Measurements from ENCODE around the gene ATXN7L3.

The ATXN7L3 gene

DNA sequence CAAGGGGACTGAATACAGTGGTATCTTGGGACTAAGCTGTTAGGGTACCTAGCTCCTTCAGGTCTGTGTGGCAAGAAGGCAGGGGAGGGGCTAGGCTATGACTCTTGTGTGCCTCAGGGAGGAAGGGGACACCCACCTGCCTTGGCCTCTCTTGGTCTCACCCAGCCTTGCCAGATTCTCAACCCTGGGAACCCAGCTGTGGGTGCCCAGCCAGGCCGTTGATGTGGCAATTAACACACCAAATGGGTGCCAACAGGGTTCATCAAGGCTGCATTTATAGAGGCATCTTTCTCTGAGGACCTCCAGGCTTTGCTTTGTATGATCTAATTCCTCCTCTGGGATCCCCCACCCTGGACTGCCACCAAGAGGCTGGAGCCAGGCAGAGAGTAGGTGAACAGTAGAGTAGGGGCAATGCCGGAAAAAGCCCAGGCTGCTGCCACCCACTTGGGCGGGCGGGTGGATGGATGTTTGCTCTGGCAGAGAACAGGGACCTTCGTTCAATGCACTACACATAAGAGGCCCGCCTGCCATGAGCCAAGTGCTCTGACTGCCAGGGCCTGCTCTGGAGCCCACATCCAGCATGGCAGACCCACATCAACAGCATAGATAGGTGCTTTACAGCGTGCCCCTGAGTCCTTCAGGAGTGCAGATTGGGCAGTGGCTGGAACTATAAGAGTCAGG is 32.4 kb downstream of the ATXN7L3 start:
- H3K36me3 ChIP-seq (ENCODE audit: insufficient read depth, low read length): no peaks in the 10 kb centered on the region
- no peak overlapping the region for H3K4me3 ChIP-seq (ENCODE audit: low read depth, low read length, poor library complexity, severe bottlenecking)
- no peaks in the 10 kb centered on the region for H3K9me2 ChIP-seq (ENCODE audit: low read depth, low read length)
- no peaks in the 10 kb centered on the region for H3K79me2 ChIP-seq (ENCODE audit: insufficient read depth, low read length)
- no peak overlapping the region for H3K27ac ChIP-seq (ENCODE audit: low read depth, low read length, poor library complexity, severe bottlenecking)
- H3K4me2 ChIP-seq (ENCODE audit: low read length): no peak overlapping the region
- H3K9me3 ChIP-seq (ENCODE audit: low read length): no peaks in the 10 kb centered on the region
- H3K27me3 ChIP-seq (ENCODE audit: insufficient read depth, low read length): no peaks in the 10 kb centered on the region
- peaks cover 12% of the 10 kb centered on the region for H3K4me1 ChIP-seq (ENCODE audit: insufficient read depth, low read length, severe bottlenecking)
- TF ChIP-seq, protein P1, sequence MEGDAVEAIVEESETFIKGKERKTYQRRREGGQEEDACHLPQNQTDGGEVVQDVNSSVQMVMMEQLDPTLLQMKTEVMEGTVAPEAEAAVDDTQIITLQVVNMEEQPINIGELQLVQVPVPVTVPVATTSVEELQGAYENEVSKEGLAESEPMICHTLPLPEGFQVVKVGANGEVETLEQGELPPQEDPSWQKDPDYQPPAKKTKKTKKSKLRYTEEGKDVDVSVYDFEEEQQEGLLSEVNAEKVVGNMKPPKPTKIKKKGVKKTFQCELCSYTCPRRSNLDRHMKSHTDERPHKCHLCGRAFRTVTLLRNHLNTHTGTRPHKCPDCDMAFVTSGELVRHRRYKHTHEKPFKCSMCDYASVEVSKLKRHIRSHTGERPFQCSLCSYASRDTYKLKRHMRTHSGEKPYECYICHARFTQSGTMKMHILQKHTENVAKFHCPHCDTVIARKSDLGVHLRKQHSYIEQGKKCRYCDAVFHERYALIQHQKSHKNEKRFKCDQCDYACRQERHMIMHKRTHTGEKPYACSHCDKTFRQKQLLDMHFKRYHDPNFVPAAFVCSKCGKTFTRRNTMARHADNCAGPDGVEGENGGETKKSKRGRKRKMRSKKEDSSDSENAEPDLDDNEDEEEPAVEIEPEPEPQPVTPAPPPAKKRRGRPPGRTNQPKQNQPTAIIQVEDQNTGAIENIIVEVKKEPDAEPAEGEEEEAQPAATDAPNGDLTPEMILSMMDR (IDR thresholded peaks at IDR 0.05; ENCODE audit: low read length): no peak
- TF ChIP-seq EZH2 (IDR thresholded peaks at IDR 0.05; ENCODE audit: borderline replicate concordance, low read length): no peak
- H3K9ac ChIP-seq (ENCODE audit: low read length): no peak overlapping the region
- no peaks in the 10 kb centered on the region for H4K20me1 ChIP-seq (ENCODE audit: insufficient read depth, low read length)
- no peak overlapping the region for H2AFZ ChIP-seq (ENCODE audit: low read length)
- no peaks in the 10 kb centered on the region for H3F3A ChIP-seq (ENCODE audit: insufficient read depth, low read length)

DNA sequence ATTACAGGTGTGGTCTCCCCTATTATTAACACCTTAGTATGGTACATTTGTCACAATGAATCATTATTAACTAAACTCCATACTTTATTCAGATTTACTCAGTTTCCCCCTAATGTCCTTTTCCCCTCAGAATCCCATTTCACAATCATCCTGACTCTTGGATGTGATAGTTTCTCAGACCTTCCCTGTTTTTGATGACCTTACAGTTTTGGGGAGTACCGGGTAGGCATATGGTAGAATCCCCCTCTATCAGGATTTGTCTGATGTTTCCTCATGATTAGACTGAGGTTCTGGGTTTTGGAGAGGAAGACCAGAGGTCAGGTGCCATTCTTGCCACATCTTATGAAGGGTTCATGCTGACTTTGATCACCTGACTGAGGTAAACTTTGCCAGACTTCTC is 35.2 kb downstream of the ATXN7L3 start:
- no peaks in the 10 kb centered on the region for H4K20me1 ChIP-seq (ENCODE audit: insufficient read depth, low read length)
- H3K36me3 ChIP-seq (ENCODE audit: insufficient read depth, low read length): peaks cover 13% of the 10 kb centered on the region
- H2AFZ ChIP-seq (ENCODE audit: low read length): no peak overlapping the region
- no peak overlapping the region for H3K4me2 ChIP-seq (ENCODE audit: low read length)
- H3K4me1 ChIP-seq (ENCODE audit: insufficient read depth, low read length, severe bottlenecking): no peaks in the 10 kb centered on the region
- H3K9ac ChIP-seq (ENCODE audit: low read length): no peak overlapping the region
- H3K79me2 ChIP-seq (ENCODE audit: insufficient read depth, low read length): no peaks in the 10 kb centered on the region
- H3F3A ChIP-seq (ENCODE audit: insufficient read depth, low read length): no peaks in the 10 kb centered on the region
- H3K27ac ChIP-seq (ENCODE audit: low read depth, low read length, poor library complexity, severe bottlenecking): no peak overlapping the region
- H3K9me2 ChIP-seq (ENCODE audit: low read depth, low read length): no peaks in the 10 kb centered on the region
- H3K4me3 ChIP-seq (ENCODE audit: low read depth, low read length, poor library complexity, severe bottlenecking): no peak overlapping the region
- TF ChIP-seq EZH2 (IDR thresholded peaks at IDR 0.05; ENCODE audit: borderline replicate concordance, low read length): no peak
- TF ChIP-seq, protein P1 (IDR thresholded peaks at IDR 0.05; ENCODE audit: low read length): no peak
- no peaks in the 10 kb centered on the region for H3K9me3 ChIP-seq (ENCODE audit: low read length)
- H3K27me3 ChIP-seq (ENCODE audit: insufficient read depth, low read length): no peaks in the 10 kb centered on the region

GRCh38 chr17:44159519-44160210 is 40.0 kb downstream of the ATXN7L3 start:
- H3K36me3 ChIP-seq (ENCODE audit: insufficient read depth, low read length): peaks cover 21% of the 10 kb centered on the region
- no peaks in the 10 kb centered on the region for H3K9me2 ChIP-seq (ENCODE audit: low read depth, low read length)
- no peaks in the 10 kb centered on the region for H4K20me1 ChIP-seq (ENCODE audit: insufficient read depth, low read length)
- no peaks in the 10 kb centered on the region for H3K79me2 ChIP-seq (ENCODE audit: insufficient read depth, low read length)
- H3K9me3 ChIP-seq (ENCODE audit: low read length): no peaks in the 10 kb centered on the region
- no peak for TF ChIP-seq EZH2 (IDR thresholded peaks at IDR 0.05; ENCODE audit: borderline replicate concordance, low read length)
- TF ChIP-seq, protein P1 (IDR thresholded peaks at IDR 0.05; ENCODE audit: low read length): no peak
- no peak overlapping the region for H3K4me3 ChIP-seq (ENCODE audit: low read depth, low read length, poor library complexity, severe bottlenecking)
- no peak overlapping the region for H3K4me2 ChIP-seq (ENCODE audit: low read length)
- H3K27ac ChIP-seq (ENCODE audit: low read depth, low read length, poor library complexity, severe bottlenecking): no peak overlapping the region
- H3K27me3 ChIP-seq (ENCODE audit: insufficient read depth, low read length): no peaks in the 10 kb centered on the region
- H3F3A ChIP-seq (ENCODE audit: insufficient read depth, low read length): no peaks in the 10 kb centered on the region
- H3K9ac ChIP-seq (ENCODE audit: low read length): no peak overlapping the region
- no peaks in the 10 kb centered on the region for H3K4me1 ChIP-seq (ENCODE audit: insufficient read depth, low read length, severe bottlenecking)
- no peak overlapping the region for H2AFZ ChIP-seq (ENCODE audit: low read length)
